Skin epidermis (tissue), 12 donors: ENCODE results near the gene CD5L.

Experiments used
- H3K27ac ChIP-seq, 21 experiments: fragments of 200-600 bp; sonication (generic) in 11 of 21; one replicate each; pipeline ENCODE4 v1.5.0; 2020; ENCODE audit warnings: mild to moderate bottlenecking in 3 of 21, inconsistent platforms in 2 of 21, moderate library complexity in 2 of 21
- H3K4me3 ChIP-seq, 7 experiments: fragments of 200-600 bp; sonication (generic) in 2 of 7; one replicate each; pipeline ENCODE4 v1.5.0; 2020; ENCODE audit warnings: inconsistent platforms in 2 of 7, mild to moderate bottlenecking in 2 of 7, moderate library complexity in 1 of 7

The CD5L gene

DNA sequence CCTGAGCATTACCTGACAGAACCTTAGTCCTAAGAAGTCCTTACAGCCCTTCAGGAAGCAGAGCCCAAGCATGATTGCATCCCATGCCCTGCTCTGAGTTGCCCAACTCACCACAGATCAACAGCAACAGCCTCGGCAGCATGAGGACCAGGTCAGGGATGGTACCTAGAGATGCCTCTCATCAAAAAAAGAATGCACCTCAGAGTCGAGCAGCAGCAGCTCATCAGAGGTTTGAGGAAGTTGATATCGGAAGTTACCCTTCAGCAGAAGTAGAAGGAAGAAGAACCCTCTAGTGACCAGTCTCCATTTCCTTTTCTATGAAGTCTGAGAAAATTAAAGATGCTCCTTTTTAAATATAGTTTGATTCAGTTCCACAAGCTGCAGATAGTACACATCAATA is 21.7 kb downstream of the CD5L start, which contains the start of gene FCRL1:
TSS of gene FCRL1 (minus strand) at position 225 of the 400 bp plus-strand sequence. CDS start at position 142, 83 bp downstream.
- Histone ChIP-seq H3K4me3 (no peak within 1 kb of the TSS), H3K27ac (no peak within 1 kb of the TSS)

DNA sequence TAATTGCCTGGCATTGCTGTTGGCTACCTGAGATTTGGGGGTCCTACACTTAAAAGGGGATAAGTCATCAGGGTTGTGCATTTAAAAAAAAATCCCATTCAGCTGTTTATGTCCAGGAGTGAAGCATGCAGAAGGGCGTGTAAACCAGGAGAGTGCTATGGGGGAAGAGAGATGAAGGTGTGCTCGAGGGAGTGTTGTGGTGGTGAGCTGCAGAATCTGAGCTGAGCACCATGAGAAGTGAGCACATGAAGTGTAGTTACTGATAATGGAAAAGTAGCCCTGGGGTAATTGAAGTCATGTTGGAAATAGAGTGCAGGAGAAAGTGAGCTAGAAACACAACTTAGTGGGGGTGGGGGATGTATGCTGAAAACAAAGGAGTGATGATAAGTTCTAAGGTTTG is 22.4 kb downstream of the CD5L start:
- Histone ChIP-seq H3K27ac (no peak overlapping the region), H3K4me3 (no peak overlapping the region)

DNA sequence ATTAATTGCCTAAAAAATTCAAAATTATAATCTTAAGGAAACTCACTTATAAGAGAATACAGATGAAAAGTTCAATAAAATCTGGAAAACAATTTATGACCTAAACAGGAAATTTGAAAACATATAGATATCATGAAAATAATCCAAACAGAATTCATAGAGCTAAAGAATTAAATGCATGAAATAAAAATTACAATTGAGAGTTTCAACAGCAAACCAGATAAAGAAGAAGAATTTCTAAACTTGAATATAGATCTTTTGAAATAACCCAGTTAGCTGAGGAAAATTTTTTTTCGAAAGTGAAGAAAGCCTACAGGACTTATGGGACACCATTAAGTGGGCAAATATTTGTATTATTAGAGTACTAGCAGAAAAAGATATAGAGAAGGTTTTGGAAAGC is 28.3 kb downstream of the CD5L start:
- H3K27ac ChIP-seq: no peak overlapping the region
- H3K4me3 ChIP-seq: no peak overlapping the region

DNA sequence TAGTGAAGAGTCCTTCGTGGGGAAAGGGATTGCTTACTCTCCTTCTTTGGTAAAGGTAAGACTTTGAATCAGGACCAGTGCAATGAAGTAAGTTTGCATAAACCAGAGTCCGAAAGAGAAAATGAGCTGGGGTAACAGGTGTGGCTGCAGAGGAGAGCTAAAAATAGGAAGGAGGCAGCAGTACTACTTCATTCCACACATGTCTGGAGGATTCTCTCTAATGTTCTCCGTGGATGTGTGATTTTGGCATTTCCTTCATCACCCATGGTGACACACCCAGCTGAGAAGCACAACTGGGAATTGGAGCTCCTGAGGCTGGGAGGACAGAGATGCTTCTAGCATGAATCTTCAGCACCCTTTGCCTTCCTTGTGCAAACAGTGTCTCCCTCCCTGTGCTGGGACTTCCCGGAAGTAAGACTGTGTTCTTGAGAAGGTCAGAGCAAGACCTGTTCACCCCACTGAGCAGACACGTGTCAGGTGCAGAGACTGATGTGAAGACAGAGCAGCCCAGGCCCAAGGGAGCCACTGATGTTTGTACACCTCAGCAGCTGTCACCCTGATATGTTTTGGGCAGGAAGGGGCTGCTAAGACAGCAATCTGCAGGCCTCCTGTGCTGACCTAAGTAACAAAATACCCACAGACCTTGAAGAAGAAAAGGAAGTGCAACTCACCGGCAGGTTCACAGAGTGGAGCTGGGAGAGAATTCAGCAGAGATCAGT is 35.0 kb downstream of the CD5L start:
- H3K27ac ChIP-seq: no peak overlapping the region
- H3K4me3 ChIP-seq: no peak overlapping the region

DNA sequence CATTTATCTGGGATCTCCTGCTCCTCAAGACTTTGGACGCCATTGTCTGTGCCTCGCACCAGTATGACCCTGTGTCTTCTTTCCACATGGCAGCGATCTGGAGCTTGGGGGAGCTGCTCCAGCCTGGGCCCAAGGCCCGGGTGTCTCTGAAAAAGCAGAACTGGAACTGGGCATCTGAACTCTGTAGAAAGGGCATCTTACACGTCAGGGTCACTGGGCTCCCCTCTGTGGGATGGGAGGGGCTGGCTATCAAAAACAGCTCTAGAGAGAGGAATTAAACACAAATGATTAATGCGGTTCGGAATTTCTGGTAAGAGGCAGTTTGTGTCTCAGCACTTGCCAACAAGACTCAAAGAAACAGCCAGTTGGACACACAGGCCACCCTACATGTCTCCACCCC is 37.8 kb downstream of the CD5L start:
- Histone ChIP-seq H3K27ac (no peak overlapping the region), H3K4me3 (no peak overlapping the region)

DNA sequence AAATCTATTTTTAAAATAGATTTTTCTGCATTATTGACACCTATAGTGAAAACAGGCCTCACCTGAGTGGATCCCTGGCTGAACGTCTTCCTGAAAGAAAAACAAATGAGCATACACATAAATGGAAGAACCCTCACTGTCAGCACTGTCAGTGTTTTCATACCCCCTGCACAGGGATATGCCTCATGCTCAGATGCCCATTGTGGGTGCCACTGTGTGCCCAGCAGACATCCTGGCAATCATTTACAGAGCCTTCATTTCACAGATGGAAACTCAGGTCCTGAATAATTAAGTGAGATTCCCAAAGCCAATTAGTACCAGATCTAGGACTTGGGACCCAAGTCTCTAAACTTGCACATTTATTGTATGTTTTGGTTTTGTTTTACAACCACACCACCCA is 41.6 kb downstream of the CD5L start:
- no peak overlapping the region for H3K27ac ChIP-seq
- H3K4me3 ChIP-seq: no peak overlapping the region

DNA sequence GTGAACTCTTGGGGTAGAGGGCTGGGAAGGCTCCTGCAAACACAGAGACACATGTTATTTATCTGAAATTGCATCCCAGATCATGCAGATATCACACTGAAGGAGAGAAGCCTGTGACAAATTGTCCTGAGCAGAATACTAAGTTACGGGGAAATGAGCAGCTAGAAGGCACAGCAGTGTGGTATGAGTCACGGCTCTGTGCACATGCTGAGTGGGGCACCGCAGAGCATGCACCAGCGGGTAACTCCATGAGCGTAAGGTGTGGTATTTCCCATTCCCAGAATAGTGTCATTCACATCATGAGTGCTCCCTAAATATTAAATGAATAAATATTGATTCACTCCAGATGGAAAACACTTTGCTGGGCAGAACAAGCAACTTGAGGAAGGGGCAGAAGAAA is 43.4 kb downstream of the CD5L start:
- Histone ChIP-seq H3K27ac (no peak overlapping the region), H3K4me3 (no peak overlapping the region)

DNA sequence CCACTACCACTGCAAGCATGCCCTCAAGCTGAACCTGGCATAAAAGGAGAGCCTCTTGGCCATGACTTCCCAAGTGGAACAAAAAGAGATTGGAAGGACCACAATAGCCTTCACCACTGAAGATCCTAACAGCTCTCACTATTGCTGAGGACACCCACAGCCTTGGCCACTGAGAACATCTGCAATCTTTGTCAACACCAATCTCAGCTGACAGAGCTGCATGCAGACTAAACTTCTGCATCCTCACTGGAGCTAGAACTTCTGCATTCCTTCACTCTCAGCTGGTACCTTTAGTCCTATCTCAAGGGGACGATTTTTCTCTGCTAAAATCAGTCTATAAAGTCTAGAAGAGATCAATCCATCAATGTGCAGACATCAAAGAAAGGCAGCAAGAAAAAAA is 56.4 kb downstream of the CD5L start:
- Histone ChIP-seq H3K4me3 (no peak overlapping the region), H3K27ac (no peak overlapping the region)

DNA sequence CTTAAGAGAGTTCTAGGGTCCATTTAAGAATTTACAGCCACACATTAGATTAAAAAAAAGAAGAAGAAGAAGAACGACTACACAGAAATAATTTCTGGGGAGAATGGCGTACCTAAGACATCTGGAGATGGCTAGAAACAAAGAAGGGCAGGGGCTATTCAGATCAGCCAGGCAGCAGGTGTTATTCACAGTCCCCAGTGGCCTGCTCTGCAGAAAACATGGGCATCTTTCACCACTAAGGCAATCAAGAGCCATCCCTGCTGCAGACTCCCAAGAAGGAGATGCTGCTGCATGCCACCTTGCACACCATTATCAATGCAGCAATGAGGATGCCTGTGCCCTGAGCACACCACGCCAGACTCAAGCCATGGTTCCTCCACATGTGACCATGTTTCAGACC is 56.8 kb downstream of the CD5L start:
- no peak overlapping the region for H3K27ac ChIP-seq
- H3K4me3 ChIP-seq: no peak overlapping the region

DNA sequence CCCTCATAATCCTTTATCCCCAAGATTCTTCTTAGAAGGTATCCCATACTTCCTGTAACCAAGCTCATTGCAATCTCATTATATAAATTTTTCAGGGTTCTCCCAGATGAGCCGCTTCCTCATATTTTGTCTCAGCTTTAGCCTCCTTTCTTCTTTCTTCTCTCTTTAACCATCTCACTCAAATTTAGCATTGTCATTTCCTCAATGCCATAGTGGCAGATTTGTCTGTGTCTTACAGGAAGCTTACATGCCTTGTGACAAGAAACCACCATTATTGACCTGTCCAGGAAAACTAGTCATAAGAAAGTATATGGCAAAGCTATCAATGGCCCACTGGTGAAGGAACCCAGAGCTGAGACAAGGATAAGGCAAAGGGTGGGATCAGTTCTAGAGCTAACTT is 58.7 kb downstream of the CD5L start:
- Histone ChIP-seq H3K4me3 (no peak overlapping the region), H3K27ac (no peak overlapping the region)

DNA sequence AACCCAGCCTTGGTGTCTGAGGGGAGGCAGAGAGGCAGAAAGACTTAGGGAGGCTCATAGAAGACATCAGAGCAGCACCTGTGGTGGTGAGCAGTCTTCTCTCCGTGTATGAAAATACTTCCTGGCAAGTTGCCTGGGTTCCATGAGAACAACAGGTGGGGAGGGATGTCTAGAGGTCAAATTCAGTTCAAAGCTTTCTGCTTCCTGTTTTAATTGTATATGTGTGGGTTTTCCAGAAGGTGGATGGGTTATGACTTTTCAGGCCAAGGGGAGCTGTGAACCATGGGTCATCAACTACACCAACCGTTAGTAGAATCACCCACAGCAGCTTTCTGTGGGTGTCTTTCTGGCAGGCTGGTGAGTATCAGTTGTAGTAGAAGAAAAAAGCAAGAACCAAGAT is 60.6 kb downstream of the CD5L start:
- no peak overlapping the region for H3K27ac ChIP-seq
- H3K4me3 ChIP-seq: no peak overlapping the region
